Fibroblast of lung (primary cell): ENCODE results near the gene GPC5. TPM values are rescaled to one million over a fixed set of nuclear protein-coding genes. Genes with fewer than 3 reads are reported as not detected.
A peak's percentile ranks its signal among the peaks of the same experiment; 100 is the strongest.

Experiments
- DNase-seq, 2 donors: peaks; one replicate each; pipeline versions ENCODE4 v3.0.0 to v3.0.0-alpha.2; 2010; ENCODE audit warnings: low read depth in 2 of 2
- H2AFZ ChIP-seq: 2 replicates; pipeline ENCODE4 v1.5.1; 2012; ENCODE audit warnings: low read length, control low read depth, inconsistent platforms
- H3K27ac ChIP-seq: 2 replicates; pipeline ENCODE4 v1.5.1; 2011; ENCODE audit warnings: low read length, control low read depth; ENCODE audit not compliant: insufficient read depth
- H3K27me3 ChIP-seq: 2 replicates; pipeline ENCODE4 v1.5.1; 2011; ENCODE audit warnings: mild to moderate bottlenecking, low read length; ENCODE audit not compliant: control insufficient read depth, insufficient read depth
- H3K36me3 ChIP-seq: 2 replicates; pipeline ENCODE4 v1.5.1; 2011; ENCODE audit warnings: low read length; ENCODE audit not compliant: control insufficient read depth, insufficient read depth
- H3K4me1 ChIP-seq: 2 replicates; pipeline ENCODE4 v1.5.1; 2011; ENCODE audit warnings: low read length; ENCODE audit not compliant: control insufficient read depth, insufficient read depth; ENCODE audit errors: extremely low read depth
- H3K4me2 ChIP-seq: 2 replicates; pipeline ENCODE4 v1.5.1; 2011; ENCODE audit warnings: low read length, control low read depth; ENCODE audit not compliant: insufficient read depth; ENCODE audit errors: extremely low read depth
- H3K4me3 ChIP-seq, 4 experiments: fragments of 200-600 bp in 1 of 4; sonication (generic) in 1 of 4; replicated peaks in 1 of 4; 2 replicates each; pipeline ENCODE4 v1.5.1; 2011 to 2016; ENCODE audit warnings: low read length in 4 of 4, low read depth in 3 of 4, mild to moderate bottlenecking in 3 of 4, control low read depth in 2 of 4, inconsistent platforms in 1 of 4, mixed read lengths in 1 of 4; ENCODE audit not compliant: insufficient read depth in 1 of 4; ENCODE audit errors: control extremely low read depth in 1 of 4
- H3K79me2 ChIP-seq: 2 replicates; pipeline ENCODE4 v1.5.1; 2012; ENCODE audit warnings: mild to moderate bottlenecking, low read length, inconsistent platforms; ENCODE audit not compliant: control insufficient read depth, insufficient read depth
- H3K9ac ChIP-seq: 2 replicates; pipeline ENCODE4 v1.5.1; 2011; ENCODE audit warnings: mild to moderate bottlenecking, low read length, control low read depth; ENCODE audit not compliant: insufficient read depth
- H3K9me3 ChIP-seq: 2 replicates; pipeline ENCODE4 v1.5.1; 2012; ENCODE audit warnings: low read depth, low read length; ENCODE audit not compliant: control insufficient read depth, insufficient read depth
- H4K20me1 ChIP-seq: 2 replicates; pipeline ENCODE4 v1.5.1; 2011; ENCODE audit warnings: low read length; ENCODE audit not compliant: control insufficient read depth, insufficient read depth; ENCODE audit errors: extremely low read depth
- EZH2 ChIP-seq: IDR thresholded peaks from 2 replicates; pipeline ENCODE4 v1.5.1; 2012; ENCODE audit warnings: low read length, control low read depth, mild to moderate bottlenecking; ENCODE audit errors: missing control alignments
- polyA plus RNA-seq, 2 donors: library from polyadenylated mRNA; depleted of rRNA in 1 of 2; stranded (reverse) in 1 of 2; unstranded in 1 of 2; fragments of >200 nt; gene quantifications; 2 replicates each; pipeline ENCODE4 v1.2.1, GENCODE V29; 2011 to 2012; ENCODE audit warnings: missing spikeins in 1 of 2
- total RNA-seq: library from RNA; depleted of rRNA; stranded (reverse); fragments of >200 nt; gene quantifications from 2 replicates; pipeline ENCODE4 v1.2.1, GENCODE V29; 2014
- TF ChIP-seq, protein P1 (sequence below), 2 donors: IDR thresholded peaks in 1 of 2; conservative IDR thresholded peaks in 1 of 2; 1 replicate in 1 of 2; 2 replicates in 1 of 2; pipeline ENCODE4 v1.5.1; 2011 to 2012; ENCODE audit warnings: low read length in 2 of 2, control low read depth in 1 of 2, inconsistent platforms in 1 of 2, low read depth in 1 of 2, mild to moderate bottlenecking in 1 of 2

The GPC5 gene
- total and polyA plus RNA-seq, 2 donors (not counting 1 experiment from before 2014, with no cell fraction given), result 0.17 TPM; not detected in 1

DNA sequence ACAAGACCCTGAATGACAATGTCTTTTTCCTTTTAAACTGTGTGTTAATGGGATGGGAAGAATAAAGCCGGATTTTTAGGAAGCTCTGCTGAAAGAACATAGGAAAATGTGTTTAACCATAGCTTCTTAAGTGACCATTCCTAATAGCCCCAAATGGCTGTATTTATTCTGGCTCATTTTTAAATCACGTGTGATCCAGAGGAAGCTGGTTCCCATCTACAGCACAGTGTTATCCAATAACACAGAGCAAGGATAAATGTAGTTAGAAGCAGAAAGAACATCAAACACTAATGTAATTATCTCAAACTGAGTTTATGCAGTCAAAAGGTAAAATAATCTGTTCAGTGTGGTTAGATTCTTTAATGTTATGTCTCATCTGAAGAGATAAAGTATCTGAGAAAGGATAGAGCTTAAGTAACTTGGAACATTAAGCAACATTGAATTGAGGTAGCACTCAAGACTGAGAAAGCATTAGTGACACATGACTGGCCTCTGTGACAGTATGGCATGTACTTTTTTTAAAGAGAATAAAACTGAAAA, 853.3 kb downstream of the GPC5 start:
- no peaks in the 10 kb centered on the region for H3K4me1 ChIP-seq
- H3K36me3 ChIP-seq, result no peaks in the 10 kb centered on the region

GRCh38 chr13:92255526-92255925, 857.1 kb downstream of the GPC5 start:
- no peaks in the 10 kb centered on the region for H4K20me1 ChIP-seq
- no peak overlapping the region for H3K9ac ChIP-seq
- no peaks in the 10 kb centered on the region for H3K36me3 ChIP-seq
- H3K27me3 ChIP-seq, result no peaks in the 10 kb centered on the region
- no peak overlapping the region for H3K27ac ChIP-seq
- no peak overlapping the region for H3K4me3 ChIP-seq
- peak in 1 of 2 donors; percentile 78 for DNase-seq
- H3K4me2 ChIP-seq, result no peak overlapping the region
- H3K79me2 ChIP-seq, result no peaks in the 10 kb centered on the region
- no peaks in the 10 kb centered on the region for H3K9me3 ChIP-seq
- TF ChIP-seq, protein P1, sequence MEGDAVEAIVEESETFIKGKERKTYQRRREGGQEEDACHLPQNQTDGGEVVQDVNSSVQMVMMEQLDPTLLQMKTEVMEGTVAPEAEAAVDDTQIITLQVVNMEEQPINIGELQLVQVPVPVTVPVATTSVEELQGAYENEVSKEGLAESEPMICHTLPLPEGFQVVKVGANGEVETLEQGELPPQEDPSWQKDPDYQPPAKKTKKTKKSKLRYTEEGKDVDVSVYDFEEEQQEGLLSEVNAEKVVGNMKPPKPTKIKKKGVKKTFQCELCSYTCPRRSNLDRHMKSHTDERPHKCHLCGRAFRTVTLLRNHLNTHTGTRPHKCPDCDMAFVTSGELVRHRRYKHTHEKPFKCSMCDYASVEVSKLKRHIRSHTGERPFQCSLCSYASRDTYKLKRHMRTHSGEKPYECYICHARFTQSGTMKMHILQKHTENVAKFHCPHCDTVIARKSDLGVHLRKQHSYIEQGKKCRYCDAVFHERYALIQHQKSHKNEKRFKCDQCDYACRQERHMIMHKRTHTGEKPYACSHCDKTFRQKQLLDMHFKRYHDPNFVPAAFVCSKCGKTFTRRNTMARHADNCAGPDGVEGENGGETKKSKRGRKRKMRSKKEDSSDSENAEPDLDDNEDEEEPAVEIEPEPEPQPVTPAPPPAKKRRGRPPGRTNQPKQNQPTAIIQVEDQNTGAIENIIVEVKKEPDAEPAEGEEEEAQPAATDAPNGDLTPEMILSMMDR (conservative IDR thresholded peaks at IDR 0.05 in 1 of 2, IDR thresholded peaks at IDR 0.05 in 1 of 2; ENCODE audit: low read depth in 1 of 2, low read length in 2 of 2), result no peak
- H2AFZ ChIP-seq, result no peak overlapping the region
- H3K4me1 ChIP-seq, result no peaks in the 10 kb centered on the region

More for the DNA sequence above, 853.3 kb downstream of the GPC5 start:
- Histone ChIP-seq H3K9me3 (no peaks in the 10 kb centered on the region), H3K4me2 (no peak overlapping the region), H3K9ac (no peak overlapping the region), H2AFZ (no peak overlapping the region), H3K27ac (no peak overlapping the region), H4K20me1 (no peaks in the 10 kb centered on the region), H3K4me3 (no peak overlapping the region), H3K27me3 (no peaks in the 10 kb centered on the region), H3K79me2 (no peaks in the 10 kb centered on the region)
- TF ChIP-seq EZH2, result no peak
- TF ChIP-seq, protein P1 (conservative IDR thresholded peaks at IDR 0.05 in 1 of 2, IDR thresholded peaks at IDR 0.05 in 1 of 2; ENCODE audit: low read depth in 1 of 2, low read length in 2 of 2), result no peak
- peak; percentile 6 to 29 for DNase-seq

DNA sequence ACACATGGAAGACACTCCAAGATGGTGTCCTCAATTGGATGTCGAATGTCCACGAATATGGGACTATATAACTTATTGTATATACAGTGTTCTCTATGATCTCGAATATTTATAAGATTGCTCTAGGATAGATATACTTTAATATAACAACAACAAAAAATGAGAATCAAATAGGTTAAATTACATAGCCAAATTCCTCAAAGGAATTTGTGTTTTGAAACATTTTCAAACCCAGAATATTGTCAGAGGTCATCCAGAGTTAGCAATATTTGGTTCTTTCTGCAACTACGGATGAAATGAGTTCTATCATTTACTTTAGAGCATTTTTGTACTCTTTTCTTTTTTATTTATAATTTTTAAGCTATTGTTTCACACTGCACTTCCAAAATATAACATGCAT, 857.8 kb downstream of the GPC5 start:
- H3K9me3 ChIP-seq, result no peaks in the 10 kb centered on the region
- no peaks in the 10 kb centered on the region for H3K36me3 ChIP-seq
- no peak overlapping the region for H3K9ac ChIP-seq
- H2AFZ ChIP-seq, result no peak overlapping the region
- DNase-seq, result no peak
- H3K4me1 ChIP-seq, result no peaks in the 10 kb centered on the region
- H4K20me1 ChIP-seq, result no peaks in the 10 kb centered on the region
- no peak overlapping the region for H3K4me3 ChIP-seq
- no peak overlapping the region for H3K4me2 ChIP-seq
- no peaks in the 10 kb centered on the region for H3K79me2 ChIP-seq
- TF ChIP-seq EZH2, result no peak
- TF ChIP-seq, protein P1 (conservative IDR thresholded peaks at IDR 0.05 in 1 of 2, IDR thresholded peaks at IDR 0.05 in 1 of 2; ENCODE audit: low read depth in 1 of 2, low read length in 2 of 2), result no peak
- no peak overlapping the region for H3K27ac ChIP-seq
- H3K27me3 ChIP-seq, result no peaks in the 10 kb centered on the region
